Measurements from ENCODE around the gene UTF1.

DNA sequence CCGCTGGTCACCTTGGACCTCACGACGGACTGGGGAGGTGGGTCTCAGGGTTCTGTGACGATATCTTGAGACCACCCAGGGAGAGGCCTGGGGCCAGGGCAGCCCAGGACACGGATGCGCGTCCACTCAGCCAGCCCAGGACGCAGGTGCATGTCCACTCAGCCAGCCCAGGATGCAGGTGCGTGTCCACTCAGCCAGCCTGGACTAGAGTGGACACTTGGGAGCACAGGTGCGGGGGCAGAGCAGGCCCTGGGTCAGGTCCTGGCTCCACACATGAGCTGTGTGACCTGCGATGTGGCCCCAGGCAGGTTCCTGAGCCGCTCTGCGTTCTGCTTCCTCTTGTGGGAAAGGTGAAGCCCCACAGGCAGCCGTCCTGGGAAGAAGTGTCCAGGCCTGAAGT is 47.8 kb upstream of the UTF1 start:
- TF ChIP-seq, protein P1, sequence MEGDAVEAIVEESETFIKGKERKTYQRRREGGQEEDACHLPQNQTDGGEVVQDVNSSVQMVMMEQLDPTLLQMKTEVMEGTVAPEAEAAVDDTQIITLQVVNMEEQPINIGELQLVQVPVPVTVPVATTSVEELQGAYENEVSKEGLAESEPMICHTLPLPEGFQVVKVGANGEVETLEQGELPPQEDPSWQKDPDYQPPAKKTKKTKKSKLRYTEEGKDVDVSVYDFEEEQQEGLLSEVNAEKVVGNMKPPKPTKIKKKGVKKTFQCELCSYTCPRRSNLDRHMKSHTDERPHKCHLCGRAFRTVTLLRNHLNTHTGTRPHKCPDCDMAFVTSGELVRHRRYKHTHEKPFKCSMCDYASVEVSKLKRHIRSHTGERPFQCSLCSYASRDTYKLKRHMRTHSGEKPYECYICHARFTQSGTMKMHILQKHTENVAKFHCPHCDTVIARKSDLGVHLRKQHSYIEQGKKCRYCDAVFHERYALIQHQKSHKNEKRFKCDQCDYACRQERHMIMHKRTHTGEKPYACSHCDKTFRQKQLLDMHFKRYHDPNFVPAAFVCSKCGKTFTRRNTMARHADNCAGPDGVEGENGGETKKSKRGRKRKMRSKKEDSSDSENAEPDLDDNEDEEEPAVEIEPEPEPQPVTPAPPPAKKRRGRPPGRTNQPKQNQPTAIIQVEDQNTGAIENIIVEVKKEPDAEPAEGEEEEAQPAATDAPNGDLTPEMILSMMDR (IDR thresholded peaks at IDR 0.05): no peak
- TF ChIP-seq POLR2A (IDR thresholded peaks at IDR 0.05): no peak

Data from uterus (tissue), 2 donors.